NCI-H2196 treated with DMSO at 0.1 percent for 48 hours (cell line): ENCODE data around the gene SMARCA2.

Source experiments
- DNase-seq: peaks from one replicate; lab custom pipeline; 2025; ENCODE audit not compliant: unreplicated experiment; lab: John Stamatoyannopoulos, UW

SMARCA2 gene

GRCh38 chr9:2039294-2040180, 24.4 kb downstream of the SMARCA2 start:
- no peak for DNase-seq

- DNase-seq, result no peak
These were observed 25.7 kb downstream of the SMARCA2 start for GRCh38 chr9:2040828-2041227.

DNA sequence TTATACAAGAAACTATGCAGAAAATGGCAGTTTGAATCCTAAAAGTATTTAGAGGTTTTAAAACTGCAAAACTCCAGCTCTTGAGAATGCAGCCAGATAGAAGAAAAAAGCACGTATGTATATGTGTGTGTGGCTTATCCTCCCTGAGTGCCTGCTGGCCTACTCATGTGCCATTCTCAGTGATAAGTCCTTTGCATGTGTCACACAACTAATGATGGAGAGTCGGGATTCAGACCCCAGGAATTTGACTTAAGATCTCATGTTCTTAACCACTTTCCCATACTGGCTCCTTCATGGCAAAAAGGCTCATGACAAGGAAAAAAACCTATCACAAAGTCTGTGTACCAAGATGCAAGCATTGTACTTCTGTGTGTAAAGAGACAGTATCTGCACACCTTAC, 26.6 kb downstream of the SMARCA2 start:
- no peak for DNase-seq

GRCh38 chr9:2043243-2043642, 28.1 kb downstream of the SMARCA2 start:
- no peak for DNase-seq

DNA sequence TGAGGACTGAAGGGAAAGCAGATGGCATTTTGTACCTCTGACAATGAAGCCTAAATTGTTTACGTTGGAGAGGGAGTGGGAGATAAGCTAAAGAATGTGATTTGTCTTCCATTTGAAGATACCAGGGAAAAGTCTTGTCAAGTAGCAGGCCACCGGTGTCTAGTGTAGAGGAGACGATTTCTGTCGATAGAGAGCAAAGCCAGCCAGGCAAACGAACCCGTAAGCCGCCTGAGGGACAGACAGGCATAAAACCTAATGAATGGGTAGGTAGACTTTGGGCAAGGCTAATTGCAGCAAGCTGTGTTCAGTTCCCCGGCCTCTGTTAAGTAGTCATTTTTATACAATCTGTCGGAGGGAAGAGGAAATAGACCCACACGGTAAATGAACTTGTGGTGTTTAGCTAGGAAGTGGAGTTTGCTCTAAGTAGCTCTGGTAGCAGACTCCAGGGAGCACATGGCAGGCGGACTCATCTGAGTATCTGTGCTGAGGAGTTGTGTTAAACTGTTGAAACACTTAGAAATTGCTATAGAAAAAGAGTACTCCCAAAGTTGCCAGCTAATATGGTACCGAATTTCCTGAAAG, 28.8 kb downstream of the SMARCA2 start:
- no peak for DNase-seq

DNA sequence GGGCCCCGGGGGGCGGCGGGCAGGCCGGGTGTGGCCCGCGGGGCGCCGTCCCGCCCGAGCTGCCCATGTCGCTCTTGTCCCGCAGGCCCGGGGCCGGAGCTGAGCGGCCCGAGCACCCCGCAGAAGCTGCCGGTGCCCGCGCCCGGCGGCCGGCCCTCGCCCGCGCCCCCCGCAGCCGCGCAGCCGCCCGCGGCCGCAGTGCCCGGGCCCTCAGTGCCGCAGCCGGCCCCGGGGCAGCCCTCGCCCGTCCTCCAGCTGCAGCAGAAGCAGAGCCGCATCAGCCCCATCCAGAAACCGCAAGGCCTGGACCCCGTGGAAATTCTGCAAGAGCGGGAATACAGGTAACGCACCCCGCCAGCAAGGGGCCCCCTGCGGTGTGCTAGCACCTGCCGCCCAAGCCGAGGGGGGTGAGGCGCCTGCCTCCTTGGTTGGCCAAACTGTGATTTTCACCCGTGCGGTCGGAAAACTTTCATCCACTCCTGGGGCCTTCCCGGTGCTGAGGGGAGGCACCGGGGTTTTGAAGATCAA, 32.1 kb downstream of the SMARCA2 start:
- DNase-seq, result no peak

- DNase-seq, result no peak
These were observed 32.8 kb downstream of the SMARCA2 start for GRCh38 chr9:2047916-2048315.

GRCh38 chr9:2050236-2050635, 35.1 kb downstream of the SMARCA2 start:
- DNase-seq, result no peak

- no peak for DNase-seq
These were observed 39.0 kb downstream of the SMARCA2 start for GRCh38 chr9:2053883-2054845.

DNA sequence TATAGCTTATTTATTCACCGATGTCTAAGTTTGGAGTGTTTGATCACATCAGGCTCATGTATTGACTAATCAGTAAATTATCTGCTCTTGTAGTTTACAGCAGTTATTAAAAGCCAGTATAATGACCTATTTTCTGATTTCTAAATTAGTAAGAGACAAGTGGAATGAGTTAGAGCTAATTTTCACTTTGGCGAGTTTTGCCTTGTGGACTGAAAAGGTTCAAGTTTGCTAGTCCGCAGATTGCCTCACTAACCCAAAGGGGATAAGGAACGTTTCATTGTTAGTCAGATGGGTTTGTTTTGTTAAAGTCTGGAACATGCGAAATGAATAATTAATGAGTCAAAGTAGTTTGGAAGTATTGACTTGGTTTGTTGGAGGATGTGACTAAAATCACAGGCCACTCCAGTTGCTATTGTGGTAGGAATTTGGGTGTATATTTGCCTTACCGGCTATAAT, 40.1 kb downstream of the SMARCA2 start:
- no peak for DNase-seq

GRCh38 chr9:2059274-2059929, 44.3 kb downstream of the SMARCA2 start:
- no peak for DNase-seq

DNA sequence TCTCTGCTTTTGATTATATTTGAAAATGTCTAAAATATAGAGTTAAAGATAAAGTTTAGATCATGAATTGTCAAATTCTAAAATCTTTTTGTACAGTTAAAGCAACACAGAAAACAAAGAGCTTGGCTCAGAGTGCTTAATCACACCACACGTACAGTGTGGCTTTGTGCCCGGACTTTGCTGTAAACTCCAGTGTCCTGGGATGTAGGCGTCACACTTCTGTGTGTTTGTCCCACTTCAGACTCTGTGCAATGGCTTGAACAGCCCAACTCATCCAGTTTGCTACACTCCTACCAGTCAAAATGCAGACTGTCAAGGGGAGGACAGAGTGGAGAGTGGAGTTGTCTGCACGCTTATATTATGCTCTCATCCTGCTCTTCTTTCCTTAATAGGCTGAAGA, 45.3 kb downstream of the SMARCA2 start:
- DNase-seq, result no peak

DNA sequence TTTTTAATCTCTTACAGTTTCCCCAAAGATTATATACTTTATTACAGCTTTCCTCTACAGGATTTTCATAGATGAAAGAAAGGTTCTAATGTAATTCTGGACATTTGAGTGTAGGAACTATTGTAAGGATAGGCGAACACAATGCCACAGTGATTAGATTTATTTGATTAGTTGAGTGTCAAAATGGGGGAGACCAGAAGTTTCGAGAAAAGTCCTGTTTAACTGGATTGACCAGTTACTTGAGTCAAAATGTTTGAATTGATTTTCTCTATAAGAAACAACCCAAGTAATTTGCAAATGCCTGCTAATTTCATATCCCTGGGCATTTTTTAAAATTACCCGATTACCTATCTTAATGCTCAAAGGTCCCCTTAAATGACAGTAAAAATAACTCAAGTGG, 50.6 kb downstream of the SMARCA2 start:
- DNase-seq, result no peak

DNA sequence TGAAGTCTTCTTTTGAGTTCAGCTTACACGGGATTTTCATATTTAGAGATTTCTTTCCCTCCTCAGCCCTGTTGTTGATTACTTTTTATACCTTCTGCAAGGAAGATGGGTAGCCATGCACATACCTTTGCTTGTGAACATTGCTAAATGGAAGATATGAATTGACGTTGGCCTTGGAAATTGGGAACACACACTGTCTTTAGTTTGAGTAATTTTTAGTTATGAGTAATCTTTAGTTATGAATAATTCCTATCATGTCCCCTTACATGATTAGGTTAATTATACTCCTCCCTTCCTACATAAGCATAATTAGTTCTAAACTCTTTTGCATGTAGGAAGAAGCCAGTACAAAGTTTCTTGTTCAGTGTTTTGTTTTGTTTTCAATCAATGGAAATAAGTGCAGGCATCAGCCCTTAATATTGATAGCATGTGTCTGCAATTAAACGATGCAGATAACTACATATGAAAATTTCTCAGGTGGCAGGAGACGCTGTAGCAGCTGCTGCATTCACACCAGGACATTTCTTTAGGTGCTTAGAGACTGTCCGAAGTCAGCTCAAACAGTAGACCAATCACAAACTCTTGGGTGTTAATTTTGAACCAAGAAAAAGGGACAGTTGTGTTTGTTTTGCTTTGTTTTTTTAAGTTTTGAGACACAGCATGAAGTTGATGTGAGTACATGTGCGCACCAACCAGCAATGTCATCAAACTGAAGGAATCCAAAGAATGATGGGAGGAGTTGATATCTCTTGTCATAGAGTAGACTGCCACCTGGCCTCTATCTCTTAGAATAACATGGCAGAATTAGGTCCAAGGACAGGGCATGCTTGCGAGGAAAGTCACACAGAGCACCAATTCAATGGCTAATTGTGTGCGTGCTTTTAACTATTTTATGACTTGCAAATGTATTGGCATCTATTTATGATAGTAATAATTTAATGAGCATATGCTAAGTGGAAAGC, 51.4 kb downstream of the SMARCA2 start:
- no peak for DNase-seq

- DNase-seq, result no peak
These were observed 57.7 kb downstream of the SMARCA2 start for GRCh38 chr9:2072752-2073405.

DNA sequence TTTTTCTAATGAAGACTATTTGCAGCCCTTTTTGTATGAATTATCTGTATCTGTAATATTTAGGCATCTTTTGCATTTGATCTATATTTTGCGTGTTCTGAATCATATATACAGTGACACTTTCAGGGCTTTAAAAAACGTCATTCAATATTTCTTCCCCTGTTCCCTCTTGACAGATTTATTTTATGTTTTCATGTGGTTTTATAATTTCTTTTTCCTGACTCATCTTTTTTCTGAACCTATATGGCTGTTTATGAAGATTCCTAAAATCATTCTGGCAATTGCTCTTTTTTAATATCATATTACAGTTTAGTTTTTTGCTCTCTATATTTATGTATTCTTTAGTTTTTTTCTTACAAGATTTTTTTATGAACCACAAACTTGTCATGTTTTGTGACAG, 67.6 kb downstream of the SMARCA2 start:
- no peak for DNase-seq

DNA sequence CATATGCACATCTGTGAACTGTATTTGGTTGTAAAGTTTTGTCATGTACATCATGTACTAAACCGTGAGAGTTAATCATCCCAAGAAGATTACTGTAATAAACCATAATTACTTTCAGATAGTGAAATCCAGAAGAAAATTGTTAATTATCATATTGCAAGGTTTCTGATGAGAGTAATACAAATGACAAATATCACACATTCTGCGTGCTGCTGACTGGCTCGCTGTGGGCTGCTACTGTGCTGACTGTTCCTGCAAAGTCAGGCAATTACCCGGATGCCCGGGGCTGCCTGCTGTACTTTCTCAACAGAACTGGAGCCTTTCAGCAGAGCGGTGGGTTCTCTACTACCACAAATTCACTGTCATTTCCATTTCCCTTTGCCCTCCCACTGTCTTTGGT, 68.3 kb downstream of the SMARCA2 start:
- no peak for DNase-seq

- DNase-seq, result no peak
These were observed 70.6 kb downstream of the SMARCA2 start for GRCh38 chr9:2085716-2086115.

GRCh38 chr9:2086116-2086515, 71.0 kb downstream of the SMARCA2 start:
- no peak for DNase-seq
